Measurements from ENCODE around the gene GSKIP.
A peak's percentile ranks its signal among the peaks of the same experiment; 100 is the strongest.

The GSKIP gene

DNA sequence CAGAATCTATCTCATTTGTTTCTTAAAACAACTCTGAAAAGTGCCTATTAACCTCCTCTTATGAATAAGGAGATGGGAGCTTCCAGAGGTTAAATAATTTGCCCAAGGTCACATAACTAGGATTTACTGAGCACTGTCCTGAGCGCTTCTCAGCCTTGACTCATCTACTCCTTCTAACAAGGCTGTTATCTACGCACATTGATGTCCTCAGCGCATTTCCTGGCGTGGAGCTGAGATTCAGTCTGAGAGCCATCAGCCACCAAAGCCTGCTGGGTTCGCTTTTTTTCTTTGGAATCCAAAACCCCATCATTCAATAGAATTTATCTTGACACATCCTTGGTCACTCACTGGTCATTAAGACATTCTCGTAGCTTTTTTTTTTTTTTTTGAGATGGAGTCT, 57.9 kb downstream of the GSKIP start:
- no peak for DNase-seq

DNA sequence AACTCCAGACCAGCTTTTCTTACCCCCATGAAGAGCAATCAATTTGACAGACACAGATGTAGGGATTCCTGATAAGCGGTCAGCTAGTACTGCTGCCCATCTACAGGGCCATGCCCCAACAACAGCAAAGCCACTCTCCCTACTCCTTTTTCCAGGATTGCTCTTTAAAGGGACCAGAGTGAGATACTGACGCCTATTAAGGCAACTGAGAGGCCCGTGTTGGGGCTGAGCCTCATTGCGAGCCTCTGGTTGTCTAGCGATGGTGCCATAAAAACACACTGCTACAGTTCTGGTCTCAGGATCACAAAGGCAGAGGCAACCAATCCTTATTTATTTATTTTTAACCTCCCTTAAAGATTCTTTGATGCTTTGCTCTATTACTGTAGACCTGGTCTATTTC, 59.7 kb downstream of the GSKIP start:
- no peak for DNase-seq

DNA sequence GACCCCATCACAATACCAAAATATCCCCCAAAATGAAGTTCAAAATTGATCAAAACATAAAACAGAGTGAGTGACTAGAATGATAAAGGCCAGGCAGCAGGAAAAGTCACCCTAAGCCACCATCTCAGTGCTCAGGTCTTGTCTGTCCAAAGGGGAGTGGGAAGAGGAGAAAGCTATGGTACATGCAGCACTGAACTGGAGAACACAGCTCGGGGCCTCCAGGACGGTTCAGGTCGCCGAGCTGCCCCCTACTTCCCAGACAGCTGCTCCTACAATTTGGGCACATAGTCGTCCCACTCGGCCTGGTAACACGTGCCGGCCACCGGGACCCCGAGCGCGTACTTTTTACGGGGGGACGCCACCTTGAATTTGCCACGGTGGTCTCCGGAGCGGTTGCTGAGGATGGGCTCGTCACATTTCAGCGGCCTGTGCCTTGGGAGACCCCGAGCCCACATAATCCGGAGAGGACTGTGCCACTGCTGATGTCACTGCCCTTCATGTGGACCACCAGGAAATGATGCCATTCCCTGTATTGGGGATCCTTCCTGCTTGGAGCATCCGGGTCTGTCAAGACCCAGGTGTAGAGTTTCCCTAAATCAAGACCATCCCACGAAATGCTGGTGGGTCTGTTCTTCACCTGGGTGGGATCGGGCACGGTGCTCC, 60.3 kb downstream of the GSKIP start:
- DNase-seq, result no peak

DNA sequence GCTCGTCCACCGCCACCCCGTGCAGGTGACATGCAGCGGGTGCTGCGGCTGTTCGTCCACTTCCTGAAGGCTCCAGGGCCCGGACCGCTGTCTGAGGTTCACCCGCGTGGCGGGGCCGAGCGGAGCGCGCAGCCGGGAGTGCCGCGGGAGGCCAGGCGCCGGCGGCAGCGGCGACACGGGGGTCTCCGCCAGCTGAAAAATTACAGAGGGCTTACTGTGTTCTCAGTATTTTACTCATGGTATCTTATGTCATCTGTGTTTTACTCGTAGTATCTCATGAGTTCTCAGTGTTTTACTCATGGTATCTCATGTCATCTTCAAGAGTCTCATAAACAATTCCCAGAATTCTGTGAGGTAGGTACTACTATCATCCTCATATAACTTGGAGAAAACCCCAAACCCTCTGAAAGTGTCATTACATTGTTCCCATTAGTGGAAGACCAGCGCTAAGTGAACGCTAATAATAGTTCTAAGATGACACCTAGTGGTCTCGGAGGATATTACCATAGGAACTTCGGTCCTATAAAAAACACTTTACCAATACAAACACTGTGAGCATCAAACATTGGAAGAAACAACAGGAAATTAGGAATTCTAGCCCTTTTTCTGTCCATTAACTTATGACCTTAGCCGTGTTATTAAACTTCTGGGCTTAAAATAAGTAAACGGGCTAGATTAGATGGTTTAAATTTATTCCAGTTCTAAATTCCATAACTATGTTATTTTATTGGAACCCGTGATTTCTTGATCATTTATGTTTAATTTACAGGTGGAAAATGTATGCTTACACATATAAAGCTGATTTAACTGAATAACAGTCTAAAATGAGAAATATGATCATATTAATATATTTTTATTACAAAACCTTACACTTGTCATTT, 61.0 kb downstream of the GSKIP start:
- peak; percentile 57 for DNase-seq

DNA sequence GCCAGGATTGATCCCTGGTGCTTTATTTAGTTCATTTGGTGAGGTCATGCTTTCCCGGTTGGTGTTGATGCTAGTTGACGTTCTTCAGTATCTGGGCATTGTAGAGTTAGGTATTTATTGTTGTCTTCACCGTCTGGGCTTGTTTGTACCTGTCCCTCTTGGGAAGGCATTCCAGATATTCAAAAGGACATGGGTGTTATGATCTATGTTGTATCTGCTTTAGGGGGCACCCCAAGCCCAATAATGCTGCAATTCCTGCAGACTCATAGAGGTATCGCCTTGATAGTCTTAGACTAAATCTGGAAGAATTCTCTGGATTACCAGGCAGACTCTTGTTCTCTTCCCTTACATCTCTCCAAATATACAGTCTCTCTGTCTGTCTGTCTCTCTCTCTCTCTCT, 70.7 kb downstream of the GSKIP start:
- DNase-seq, result no peak
